HG02870 (cell line): ENCODE data around the gene LRRC8C.
A peak's percentile ranks its signal among the peaks of the same experiment; 100 is the strongest.

Source experiments
- ATAC-seq: cut with Tn5 transposase; IDR thresholded peaks from one replicate; pipeline ENCODE4 v1.9.1; 2021; ENCODE audit warnings: mild to moderate bottlenecking, moderate library complexity; ENCODE audit not compliant: unreplicated experiment

The LRRC8C gene

DNA sequence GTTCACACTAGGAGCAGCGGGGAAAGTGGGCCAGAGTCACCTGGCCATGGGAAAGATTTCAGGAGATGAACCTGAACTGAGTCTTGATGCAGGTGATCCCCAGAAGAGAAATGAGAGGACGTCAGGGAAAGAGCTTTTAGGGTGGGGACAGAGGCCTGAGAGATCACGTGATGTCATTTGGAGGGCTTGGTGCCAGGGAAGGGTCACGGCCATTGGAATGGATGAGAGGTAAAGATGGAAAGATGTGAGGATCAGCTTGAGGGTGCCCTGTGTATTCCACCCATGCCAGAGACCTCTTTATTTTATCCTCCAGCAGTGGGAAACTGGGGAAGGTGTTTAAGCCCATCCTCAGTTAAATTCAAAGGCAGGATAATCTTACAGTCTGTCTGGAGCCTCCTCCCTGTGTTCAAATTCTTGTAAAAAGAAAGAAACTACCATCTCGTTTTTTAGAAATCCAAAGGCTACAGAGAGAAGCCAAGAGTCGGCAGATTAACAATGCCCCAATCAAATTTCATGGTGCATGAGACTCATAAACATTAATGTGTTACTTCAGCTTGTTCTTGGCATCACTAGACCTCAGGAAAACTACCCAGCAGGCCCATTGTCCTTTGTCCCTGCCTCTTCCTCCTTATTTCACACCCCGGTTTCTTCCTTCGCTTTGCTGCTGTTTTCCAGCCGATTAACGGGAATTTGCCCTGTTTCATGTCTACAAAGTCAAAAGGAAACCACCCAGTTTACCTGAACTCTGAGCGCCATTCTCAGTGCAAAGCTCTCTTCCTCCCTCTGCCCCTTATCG lies 94.8 kb downstream of the LRRC8C start:
- ATAC-seq = no peak

GRCh38 chr1:89728381-89728780 lies 95.5 kb downstream of the LRRC8C start:
- ATAC-seq = no peak

- no peak for ATAC-seq
Measured at GRCh38 chr1:89732206-89732605, 99.3 kb downstream of the LRRC8C start.

DNA sequence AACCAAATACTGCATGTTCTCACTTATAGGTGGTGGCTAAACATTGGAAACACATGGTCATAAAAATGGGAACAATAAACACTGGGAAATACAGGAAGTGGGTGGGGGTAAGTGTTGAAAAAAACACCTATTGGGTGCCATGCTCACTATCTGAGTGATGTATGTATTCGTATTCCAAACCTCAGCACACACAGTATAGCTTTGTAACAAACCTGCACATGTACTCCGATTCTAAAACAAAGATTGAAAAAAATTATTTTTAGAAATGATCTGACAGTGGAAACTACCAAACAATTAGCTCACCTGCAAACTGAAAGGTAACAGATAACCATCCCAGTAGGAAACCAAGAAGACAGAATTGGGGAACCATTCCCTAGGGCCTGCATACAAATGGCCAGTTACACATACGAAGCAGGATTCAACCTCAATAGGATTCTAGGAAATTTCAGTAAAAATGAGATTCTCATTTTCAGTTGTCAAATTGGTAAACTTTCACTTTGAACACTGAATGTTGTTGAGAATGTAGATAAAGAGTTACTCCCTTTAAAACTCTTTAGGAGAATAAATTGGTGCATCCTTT lies 99.8 kb downstream of the LRRC8C start:
- ATAC-seq = no peak

DNA sequence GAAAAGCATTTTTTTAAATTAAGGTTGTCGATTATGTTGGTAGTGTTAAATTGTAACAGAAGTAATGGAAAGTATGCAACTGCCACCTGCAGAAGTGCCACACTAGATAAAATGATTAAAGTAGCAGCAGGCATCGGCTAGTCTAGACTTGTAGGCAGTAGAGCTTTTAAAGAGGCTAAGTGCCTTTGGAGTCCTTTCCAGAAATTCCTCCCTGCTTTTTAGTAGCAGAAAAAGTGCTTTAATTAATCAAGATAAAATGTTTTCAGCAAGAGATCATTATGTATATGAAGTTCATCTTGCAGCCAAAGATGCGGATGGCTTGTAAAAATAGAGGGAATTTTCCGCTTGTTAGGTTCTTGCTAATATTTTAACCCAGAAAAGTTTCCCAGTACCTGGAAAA lies 100.8 kb downstream of the LRRC8C start:
- no peak for ATAC-seq

GRCh38 chr1:89734442-89734841 lies 101.5 kb downstream of the LRRC8C start:
- no peak for ATAC-seq

DNA sequence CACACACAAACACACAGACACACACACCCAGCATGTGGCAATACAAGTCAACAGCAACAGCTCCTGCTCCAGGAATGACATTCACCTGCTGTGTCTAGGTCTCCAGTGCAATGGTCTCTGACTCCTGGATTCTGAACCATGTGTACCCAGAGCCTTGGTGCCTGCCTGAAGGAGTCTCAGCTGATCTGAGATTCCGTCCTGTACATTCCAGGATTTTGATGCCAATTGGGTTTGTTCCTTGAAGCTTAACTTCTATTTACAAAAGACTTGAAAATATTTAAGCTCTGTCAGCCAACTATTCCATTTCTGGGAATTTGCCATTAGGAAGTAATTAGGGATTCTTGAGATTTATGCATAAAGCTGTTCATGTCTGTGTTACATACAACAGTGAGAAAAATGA lies 102.6 kb downstream of the LRRC8C start:
- ATAC-seq = no peak

DNA sequence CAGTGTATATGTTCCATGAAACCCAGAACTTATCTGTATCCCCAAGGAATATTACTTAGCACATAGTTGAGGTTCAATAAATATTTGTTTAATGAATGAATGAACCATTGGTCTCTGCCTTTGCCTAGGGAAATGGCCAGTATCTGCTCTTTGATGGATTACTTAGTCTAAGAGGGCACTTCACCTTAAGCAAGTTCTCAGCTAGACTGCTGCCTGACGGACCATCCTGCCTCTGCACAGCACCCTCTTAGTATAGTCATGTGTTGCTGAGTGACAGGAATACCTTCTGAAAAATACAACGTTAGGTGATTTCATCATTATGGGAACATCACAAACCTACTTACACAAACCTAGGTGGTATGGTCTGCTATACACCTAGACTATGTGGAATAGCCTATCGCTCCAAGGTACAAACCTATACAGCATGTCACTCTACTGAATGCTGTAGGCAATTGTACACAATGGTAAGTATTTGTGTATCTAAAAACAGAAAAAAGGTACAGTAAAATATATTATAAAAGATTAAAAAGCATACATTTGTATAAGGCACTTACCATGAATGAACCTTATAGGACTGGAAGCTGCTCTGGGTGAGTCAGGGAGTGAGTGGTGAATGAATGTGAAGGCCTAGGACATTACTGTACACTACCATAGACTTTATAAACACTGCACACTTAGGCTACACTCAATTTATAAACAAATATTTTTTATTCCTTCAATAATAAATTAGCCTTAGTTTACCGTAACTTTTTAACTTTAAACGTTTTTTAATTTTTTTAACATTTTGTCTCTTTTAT lies 104.2 kb downstream of the LRRC8C start:
- no peak for ATAC-seq

GRCh38 chr1:89737985-89738510 lies 105.1 kb downstream of the LRRC8C start:
- ATAC-seq = no peak

DNA sequence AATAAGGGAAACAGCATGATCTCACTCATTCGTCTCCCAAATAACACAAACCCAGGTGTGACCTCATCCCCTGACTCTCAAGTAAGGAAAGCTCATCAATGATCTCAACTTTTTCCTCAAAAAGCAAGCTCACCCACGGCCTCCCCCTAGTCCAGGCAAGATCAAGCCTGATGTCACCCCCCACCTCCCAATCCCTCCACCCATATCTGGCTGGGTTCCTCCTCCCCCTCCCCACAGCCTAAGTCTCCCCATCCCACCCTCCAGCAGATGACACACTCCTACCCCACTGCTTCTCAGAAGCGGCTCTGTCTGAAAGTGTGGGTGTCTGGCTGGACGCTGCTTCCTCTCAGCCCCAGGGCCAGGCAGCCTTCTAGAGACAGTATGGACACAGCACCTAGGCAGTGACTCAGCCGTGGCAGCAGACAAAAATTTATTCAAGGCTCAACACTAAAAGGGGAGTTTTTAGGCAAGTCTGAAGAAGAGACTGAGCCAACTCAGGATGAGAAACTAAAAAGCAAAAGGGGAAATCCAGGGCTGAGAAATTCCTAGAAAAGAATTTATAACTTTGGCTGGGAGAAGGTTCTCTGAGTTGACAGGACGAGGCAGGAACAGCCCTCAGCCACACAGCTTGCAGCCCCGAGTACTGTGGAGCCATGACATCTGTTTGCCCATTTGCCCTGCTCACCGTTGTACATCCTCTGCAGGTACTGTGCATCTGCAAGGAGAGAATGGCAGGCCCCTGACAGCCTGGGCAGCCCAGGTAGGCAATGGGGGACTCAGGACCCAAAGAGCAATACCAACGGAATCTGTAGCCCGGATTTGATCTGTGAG lies 106.3 kb downstream of the LRRC8C start:
- peak; percentile 45 for ATAC-seq

DNA sequence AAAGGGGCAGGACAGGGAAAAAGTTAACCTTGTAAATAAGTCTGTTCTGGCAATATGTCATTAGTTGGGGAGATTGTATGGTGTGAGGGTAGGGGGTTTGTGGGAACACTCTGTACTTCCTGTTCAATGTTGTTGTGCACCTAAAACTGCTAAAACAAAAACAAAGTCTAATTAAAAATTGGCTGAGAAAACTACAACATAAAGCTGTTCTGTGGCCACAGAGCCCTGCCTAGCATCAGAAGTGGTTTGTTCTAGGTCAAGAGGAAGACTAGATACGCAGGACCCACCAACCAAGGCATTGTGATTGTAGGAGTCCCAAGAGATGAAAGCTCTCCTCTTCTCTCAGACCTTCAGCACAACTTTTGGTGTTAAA lies 106.9 kb downstream of the LRRC8C start:
- no peak for ATAC-seq

DNA sequence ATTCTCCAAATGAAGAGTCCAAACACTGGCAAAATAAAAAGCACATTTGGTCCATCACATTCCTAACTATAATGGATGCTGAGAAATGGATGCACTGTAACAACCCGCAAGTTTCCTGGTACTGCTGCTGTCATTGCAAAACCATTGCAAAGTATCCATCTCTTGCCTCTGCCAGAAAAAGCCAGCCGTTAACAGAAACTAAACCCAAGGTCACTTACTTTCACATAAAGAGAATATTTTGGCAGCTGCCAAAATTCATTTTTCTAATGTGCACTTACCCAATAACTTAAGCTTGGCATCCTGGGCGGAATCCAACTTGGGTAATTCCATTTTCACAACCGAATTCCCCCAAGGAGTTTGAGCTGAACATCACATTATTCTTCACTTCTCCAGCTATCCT lies 110.9 kb downstream of the LRRC8C start:
- ATAC-seq = no peak

GRCh38 chr1:89746424-89747149 lies 113.7 kb downstream of the LRRC8C start:
- ATAC-seq = no peak

DNA sequence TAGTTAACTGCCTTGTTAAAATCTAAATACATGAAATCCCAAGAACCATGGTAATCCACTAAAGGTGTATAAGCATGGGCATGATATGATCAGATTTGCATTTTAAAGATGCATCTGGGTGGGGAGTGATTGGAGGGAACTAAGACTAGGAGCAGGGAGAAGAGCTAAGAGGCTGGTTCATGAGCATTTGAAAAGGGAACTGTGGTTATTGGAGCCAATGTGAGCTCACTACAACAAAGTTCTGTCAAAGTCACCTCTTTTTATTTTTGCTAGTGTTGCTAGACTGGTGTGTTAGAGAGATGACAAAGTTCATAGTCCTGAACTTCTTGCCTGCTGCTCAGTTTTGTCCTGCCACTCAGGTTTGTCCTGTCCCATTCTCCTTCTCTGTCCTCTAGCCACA lies 120.8 kb downstream of the LRRC8C start:
- no peak for ATAC-seq

GRCh38 chr1:89754518-89754917 lies 121.6 kb downstream of the LRRC8C start:
- ATAC-seq = no peak

GRCh38 chr1:89755591-89755990 lies 122.7 kb downstream of the LRRC8C start:
- no peak for ATAC-seq

- no peak for ATAC-seq
Measured at GRCh38 chr1:89757532-89757931, 124.6 kb downstream of the LRRC8C start.

DNA sequence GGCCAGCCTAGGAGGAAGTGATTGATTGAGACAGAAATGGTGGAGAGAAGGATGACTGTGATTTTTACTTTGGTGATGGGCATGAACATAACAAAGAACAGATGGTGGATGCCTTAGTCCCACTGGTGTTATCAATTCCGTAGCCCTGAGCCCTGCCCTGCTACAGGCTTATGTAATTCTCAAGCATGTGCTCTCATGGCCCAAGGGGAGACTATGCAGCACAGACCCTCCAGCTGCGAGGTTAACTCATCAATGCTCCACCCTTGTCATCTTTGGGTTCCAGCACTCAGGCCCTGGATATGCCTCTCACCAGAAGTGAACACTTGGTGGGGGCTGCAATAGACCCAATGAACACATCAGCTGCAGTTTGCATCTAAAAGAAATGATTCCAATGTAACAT lies 125.2 kb downstream of the LRRC8C start:
- ATAC-seq = no peak

GRCh38 chr1:89759036-89759435 lies 126.1 kb downstream of the LRRC8C start:
- no peak for ATAC-seq

GRCh38 chr1:89760496-89760895 lies 127.6 kb downstream of the LRRC8C start:
- no peak for ATAC-seq
